HepG2 (cell line): ENCODE data around the gene CENPB. TPM values are rescaled to one million over a fixed set of nuclear protein-coding genes. Genes with fewer than 3 reads are reported as not detected.
A peak's percentile ranks its signal among the peaks of the same experiment; 100 is the strongest.

Experiments
- ATF2 ChIP-seq: sonication (generic); formaldehyde crosslinking; IDR thresholded peaks from 2 replicates; pipeline ENCODE4 v1.4.0; 2020; ENCODE audit warnings: missing genetic modification reagents
- CBX5 ChIP-seq: sonication (generic); formaldehyde crosslinking; IDR thresholded peaks from 2 replicates; pipeline ENCODE4 v1.4.0; 2020; ENCODE audit warnings: missing genetic modification reagents, borderline replicate concordance
- CSRNP2 ChIP-seq: sonication (generic); formaldehyde crosslinking; conservative IDR thresholded peaks from 2 replicates; pipeline ENCODE4 v1.8.0; 2022; ENCODE audit warnings: low read depth, missing genetic modification reagents
- EED ChIP-seq: sonication (generic); formaldehyde crosslinking; IDR thresholded peaks from 2 replicates; pipeline ENCODE4 v1.5.0; 2020; ENCODE audit warnings: mild to moderate bottlenecking, missing genetic modification reagents
- PATZ1 ChIP-seq: sonication (generic); formaldehyde crosslinking; IDR thresholded peaks from 2 replicates; pipeline ENCODE4 v1.4.0; 2020; ENCODE audit warnings: missing genetic modification reagents
- RFX3 ChIP-seq: IDR thresholded peaks from 2 replicates; pipeline ENCODE4 v1.6.1; 2016; ENCODE audit warnings: missing biosample characterization, missing genetic modification reagents
- SIX1 ChIP-seq: sonication (generic); formaldehyde crosslinking; IDR thresholded peaks from 2 replicates; pipeline ENCODE4 v1.4.0; 2020; ENCODE audit warnings: missing genetic modification reagents, borderline replicate concordance
- YEATS4 ChIP-seq: sonication (generic); formaldehyde crosslinking; IDR thresholded peaks from 2 replicates; pipeline ENCODE4 v1.4.0; 2020; ENCODE audit warnings: missing genetic modification reagents, borderline replicate concordance
- ZBTB7A ChIP-seq: sonication (generic); formaldehyde crosslinking; IDR thresholded peaks from 2 replicates; pipeline ENCODE4 v1.8.0; 2022; ENCODE audit warnings: mild to moderate bottlenecking, missing genetic modification reagents
- ZFP41 ChIP-seq: sonication (generic); formaldehyde crosslinking; IDR thresholded peaks from 2 replicates; pipeline ENCODE4 v1.4.0; 2020; ENCODE audit warnings: mild to moderate bottlenecking, missing genetic modification reagents, borderline replicate concordance
- ZFP91 ChIP-seq: sonication (generic); formaldehyde crosslinking; IDR thresholded peaks from 2 replicates; pipeline ENCODE4 v1.9.0; 2022; ENCODE audit warnings: missing genetic modification reagents, mild to moderate bottlenecking, borderline replicate concordance
- ZNF574 ChIP-seq: sonication (generic); formaldehyde crosslinking; IDR thresholded peaks from 2 replicates; pipeline ENCODE4 v1.4.0; 2020; ENCODE audit warnings: missing genetic modification reagents
- ZNF672 ChIP-seq: sonication (generic); formaldehyde crosslinking; IDR thresholded peaks from 2 replicates; pipeline ENCODE4 v1.8.1; 2022; ENCODE audit warnings: missing genetic modification reagents
- polyA plus RNA-seq, 8 experiments: library from polyadenylated mRNA; depleted of rRNA in 3 of 8; stranded (reverse) in 7 of 8; unstranded in 1 of 8; fragments of >200 nt; fragmentation: Illumina TruSeq in 4 of 8; extraction: Trizol in 4 of 8; gene quantifications; 2 replicates each; pipeline versions ENCODE4 v1.2.1 to v1.2.3, GENCODE V29; 2011 to 2016; ENCODE audit warnings: low read depth in 4 of 8, missing spikeins in 1 of 8, mixed read lengths in 1 of 8; ENCODE audit not compliant: insufficient read depth in 1 of 8
- total RNA-seq, 5 experiments: library from RNA; depleted of rRNA; stranded (reverse); fragments of >200 nt; fragmentation: Illumina TruSeq; extraction: Trizol; gene quantifications; 2 replicates each; pipeline ENCODE4 v1.2.3, GENCODE V29; 2016; ENCODE audit warnings: low read depth in 1 of 5
- TF ChIP-seq, protein P1 (sequence below): sonication (generic); formaldehyde crosslinking; IDR thresholded peaks from 2 replicates; pipeline ENCODE4 v1.4.0; 2020; ENCODE audit warnings: missing genetic modification reagents, borderline replicate concordance

The CENPB gene
- total and polyA plus RNA-seq, 2 of the 13 experiments (the other 11 are each of a cell fraction or from before 2014, with no cell fraction given), result 10.4 to 54.5 TPM

GRCh38 chr20:3783068-3783489 lies 3.5 kb downstream of the CENPB start (continued):
- TF ChIP-seq RFX3 (CRISPR knock-in tag), result no peak
- no peak for TF ChIP-seq ZNF672 (CRISPR knock-in tag)
- TF ChIP-seq SIX1 (CRISPR knock-in tag), result no peak
- TF ChIP-seq, protein P1, sequence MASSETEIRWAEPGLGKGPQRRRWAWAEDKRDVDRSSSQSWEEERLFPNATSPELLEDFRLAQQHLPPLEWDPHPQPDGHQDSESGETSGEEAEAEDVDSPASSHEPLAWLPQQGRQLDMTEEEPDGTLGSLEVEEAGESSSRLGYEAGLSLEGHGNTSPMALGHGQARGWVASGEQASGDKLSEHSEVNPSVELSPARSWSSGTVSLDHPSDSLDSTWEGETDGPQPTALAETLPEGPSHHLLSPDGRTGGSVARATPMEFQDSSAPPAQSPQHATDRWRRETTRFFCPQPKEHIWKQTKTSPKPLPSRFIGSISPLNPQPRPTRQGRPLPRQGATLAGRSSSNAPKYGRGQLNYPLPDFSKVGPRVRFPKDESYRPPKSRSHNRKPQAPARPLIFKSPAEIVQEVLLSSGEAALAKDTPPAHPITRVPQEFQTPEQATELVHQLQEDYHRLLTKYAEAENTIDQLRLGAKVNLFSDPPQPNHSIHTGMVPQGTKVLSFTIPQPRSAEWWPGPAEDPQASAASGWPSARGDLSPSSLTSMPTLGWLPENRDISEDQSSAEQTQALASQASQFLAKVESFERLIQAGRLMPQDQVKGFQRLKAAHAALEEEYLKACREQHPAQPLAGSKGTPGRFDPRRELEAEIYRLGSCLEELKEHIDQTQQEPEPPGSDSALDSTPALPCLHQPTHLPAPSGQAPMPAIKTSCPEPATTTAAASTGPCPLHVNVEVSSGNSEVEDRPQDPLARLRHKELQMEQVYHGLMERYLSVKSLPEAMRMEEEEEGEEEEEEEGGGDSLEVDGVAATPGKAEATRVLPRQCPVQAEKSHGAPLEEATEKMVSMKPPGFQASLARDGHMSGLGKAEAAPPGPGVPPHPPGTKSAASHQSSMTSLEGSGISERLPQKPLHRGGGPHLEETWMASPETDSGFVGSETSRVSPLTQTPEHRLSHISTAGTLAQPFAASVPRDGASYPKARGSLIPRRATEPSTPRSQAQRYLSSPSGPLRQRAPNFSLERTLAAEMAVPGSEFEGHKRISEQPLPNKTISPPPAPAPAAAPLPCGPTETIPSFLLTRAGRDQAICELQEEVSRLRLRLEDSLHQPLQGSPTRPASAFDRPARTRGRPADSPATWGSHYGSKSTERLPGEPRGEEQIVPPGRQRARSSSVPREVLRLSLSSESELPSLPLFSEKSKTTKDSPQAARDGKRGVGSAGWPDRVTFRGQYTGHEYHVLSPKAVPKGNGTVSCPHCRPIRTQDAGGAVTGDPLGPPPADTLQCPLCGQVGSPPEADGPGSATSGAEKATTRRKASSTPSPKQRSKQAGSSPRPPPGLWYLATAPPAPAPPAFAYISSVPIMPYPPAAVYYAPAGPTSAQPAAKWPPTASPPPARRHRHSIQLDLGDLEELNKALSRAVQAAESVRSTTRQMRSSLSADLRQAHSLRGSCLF (CRISPR knock-in tag), result no peak
- peak; percentile 26; the same call in 1 of the 2 replicates for TF ChIP-seq ZNF574 (CRISPR knock-in tag)
- TF ChIP-seq CSRNP2 (CRISPR knock-in tag), result no peak
- peak; percentile 49 for TF ChIP-seq PATZ1 (CRISPR knock-in tag)
- no peak for TF ChIP-seq ZFP41 (CRISPR knock-in tag)
- TF ChIP-seq ZBTB7A (CRISPR knock-in tag), result no peak
- no peak for TF ChIP-seq YEATS4 (CRISPR knock-in tag)
- TF ChIP-seq EED (CRISPR knock-in tag), result 0 out of 2 replicates have a peak, but pooled peaks have one; percentile 37
- TF ChIP-seq ZFP91, result peak; percentile 52; the same call in 1 of the 2 replicates
- TF ChIP-seq CBX5 (CRISPR knock-in tag), result no peak
- TF ChIP-seq ATF2, result no peak
